Thyroid gland (tissue), 4 donors: ENCODE measurements around the gene SOX1.

Experiments
- CTCF ChIP-seq, 6 experiments: fragments of 200-600 bp in 3 of 6; fragments of 450-650 bp in 3 of 6; sonication (generic) in 3 of 6; IDR thresholded peaks; one replicate each; pipeline ENCODE4 v1.5.1; 2016 to 2019; ENCODE audit warnings: antibody characterized with exemption in 6 of 6, mild to moderate bottlenecking in 2 of 6, inconsistent platforms in 1 of 6, moderate library complexity in 1 of 6
- POLR2A ChIP-seq, 2 donors: fragments of 450-650 bp; IDR thresholded peaks; one replicate each; pipeline ENCODE4 v1.6.1; 2017; ENCODE audit warnings: antibody characterized with exemption in 2 of 2, mild to moderate bottlenecking in 2 of 2, moderate library complexity in 1 of 2

GRCh38 chr13:112060899-112061366 is 6.0 kb upstream of the SOX1 start:
- TF ChIP-seq CTCF (IDR thresholded peaks at IDR 0.05) (no peak), POLR2A (IDR thresholded peaks at IDR 0.05) (no peak)
